Kidney (tissue), 14 donors: ENCODE measurements around the gene CASP2. TPM values are rescaled to one million over a fixed set of nuclear protein-coding genes. Genes with fewer than 3 reads are reported as not detected.

Source experiments
- DNase-seq, 5 donors: peaks; one replicate each; pipeline ENCODE4 v3.0.0-alpha.2; 2013 to 2020
- FAIRE-seq: peaks from 2 replicates; lab custom pipeline; 2012; peaks lifted over from hg19 to GRCh38; lab: Jason Lieb, UNC
- H3K27ac ChIP-seq, 2 donors: one replicate each; pipeline ENCODE4 v1.7.0; 2013; ENCODE audit warnings: low read depth in 2 of 2, low read length in 2 of 2, inconsistent platforms in 1 of 2
- H3K27me3 ChIP-seq: one replicate; pipeline ENCODE4 v1.7.1; 2013; ENCODE audit warnings: low read length, inconsistent platforms; ENCODE audit not compliant: control insufficient read depth, insufficient read depth
- H3K36me3 ChIP-seq, 3 donors: one replicate each; pipeline versions ENCODE4 v1.7.0 to v1.7.1; 2013; ENCODE audit warnings: low read length in 3 of 3, control low read depth in 1 of 3, inconsistent platforms in 1 of 3; ENCODE audit not compliant: insufficient read depth in 3 of 3, control insufficient read depth in 2 of 3
- H3K4me1 ChIP-seq, 3 donors: one replicate each; pipeline versions ENCODE4 v1.7.0 to v1.7.1; 2013; ENCODE audit warnings: low read length in 3 of 3, inconsistent platforms in 1 of 3, low read depth in 1 of 3; ENCODE audit not compliant: control insufficient read depth in 2 of 3, insufficient read depth in 2 of 3
- H3K4me3 ChIP-seq, 3 donors: one replicate each; pipeline versions ENCODE4 v1.7.0 to v1.8.1; 2013; ENCODE audit warnings: low read length in 3 of 3, control low read depth in 1 of 3, inconsistent platforms in 1 of 3
- H3K9ac ChIP-seq, 3 donors: one replicate each; pipeline versions ENCODE4 v1.7.0 to v1.7.1; 2013; ENCODE audit warnings: low read length in 3 of 3, control low read depth in 1 of 3, inconsistent platforms in 1 of 3
- H3K9me3 ChIP-seq, 3 donors: one replicate each; pipeline versions ENCODE4 v1.7.0 to v1.7.1; 2013; ENCODE audit warnings: low read length in 3 of 3, control low read depth in 1 of 3, inconsistent platforms in 1 of 3; ENCODE audit not compliant: control insufficient read depth in 2 of 3, insufficient read depth in 1 of 3
- CTCF ChIP-seq: IDR thresholded peaks from 3 replicates; pipeline ENCODE4 v1.5.1; 2012; ENCODE audit warnings: mild to moderate bottlenecking, moderate library complexity, borderline replicate concordance; ENCODE audit not compliant: insufficient read depth; ENCODE audit errors: extremely low read depth
- intact Hi-C: fragments of 100-400 bp; cut with DNase I; formaldehyde crosslinking; loops from one replicate; pipeline ENCODE4 v1.11.1; 2022
- polyA plus RNA-seq: library from polyadenylated mRNA; stranded (reverse); fragments of 350-450 nt; fragmentation: Illumina TruSeq; extraction: RNeasy Lipid Tissue Mini Kit (QIAGEN cat#74804); gene quantifications from one replicate; pipeline ENCODE4 v1.2.3, GENCODE V29; 2014; ENCODE audit warnings: low read depth, low replicate concordance; ENCODE audit not compliant: insufficient read depth
- total RNA-seq: library from RNA; stranded (reverse); fragmentation: NEBNext Ultra II Directional; extraction: Animal tissue kit (Norgen Biotek cat#: 25700); gene quantifications from one replicate; pipeline ENCODE4 v1.2.1, GENCODE V29; 2021
- donor health status: control.
- donor health status: control.
- donor health status: control.
- donor health status: control.
- donor health status: control.
- donor health status: DM: yes; HTN: yes; CAD: no.
- donor health status: Normal renal cell carcinoma (clear cell type).

Gene CASP2
- total and polyA plus RNA-seq, 2 donors from 2014 or later: 6.6 to 36.2 TPM

GRCh38 chr7:143252006-143252405 is 36.1 kb upstream of the CASP2 start:
- peaks cover 0 to 3% (median 0%) of the 10 kb centered on the region in 3 donors for H3K4me1 ChIP-seq
- no peak overlapping the region for H3K4me3 ChIP-seq
- H3K36me3 ChIP-seq: no peaks in the 10 kb centered on the region
- intact Hi-C loops: no loop called here
- no peak overlapping the region for H3K27ac ChIP-seq
- no peak for TF ChIP-seq CTCF
- no peaks in the 10 kb centered on the region for H3K9me3 ChIP-seq
- no peak overlapping the region for H3K9ac ChIP-seq
- DNase-seq (no peak), FAIRE-seq (no peak)
- H3K27me3 ChIP-seq: no peaks in the 10 kb centered on the region

GRCh38 chr7:143255564-143255963 is 32.6 kb upstream of the CASP2 start:
- no peak overlapping the region for H3K4me3 ChIP-seq
- FAIRE-seq (no peak), DNase-seq (no peak)
- H3K27me3 ChIP-seq: no peaks in the 10 kb centered on the region
- H3K9ac ChIP-seq: no peak overlapping the region
- no peaks in the 10 kb centered on the region for H3K36me3 ChIP-seq
- no peaks in the 10 kb centered on the region for H3K9me3 ChIP-seq
- TF ChIP-seq CTCF: no peak
- intact Hi-C loops: no loop called here
- no peak overlapping the region for H3K27ac ChIP-seq
- H3K4me1 ChIP-seq: no peaks in the 10 kb centered on the region

GRCh38 chr7:143256325-143256724 is 31.8 kb upstream of the CASP2 start:
- DNase-seq: no peak
- FAIRE-seq: no peak
- no peak overlapping the region for H3K27ac ChIP-seq
- no peak overlapping the region for H3K9ac ChIP-seq
- no peaks in the 10 kb centered on the region for H3K27me3 ChIP-seq
- H3K36me3 ChIP-seq: no peaks in the 10 kb centered on the region
- no peak overlapping the region for H3K4me3 ChIP-seq
- no peaks in the 10 kb centered on the region for H3K9me3 ChIP-seq
- intact Hi-C loops: no loop called here
- no peaks in the 10 kb centered on the region for H3K4me1 ChIP-seq
- TF ChIP-seq CTCF: no peak

- FAIRE-seq: no peak
- no peaks in the 10 kb centered on the region for H3K36me3 ChIP-seq
- no peak overlapping the region for H3K4me3 ChIP-seq
Measured at GRCh38 chr7:143256932-143257331, 31.2 kb upstream of the CASP2 start.

More at GRCh38 chr7:143256932-143257331, 31.2 kb upstream of the CASP2 start:
- Histone ChIP-seq H3K9ac (no peak overlapping the region), H3K27ac (no peak overlapping the region), H3K4me1 (no peaks in the 10 kb centered on the region), H3K9me3 (no peaks in the 10 kb centered on the region), H3K27me3 (no peaks in the 10 kb centered on the region)
- no peak for TF ChIP-seq CTCF
- no peak for DNase-seq
- intact Hi-C loops: no loop called here
